HG02885 (cell line): ENCODE results near the gene SLC35F4.

Experiments used
- ATAC-seq: cut with Tn5 transposase; IDR thresholded peaks from one replicate; pipeline ENCODE4 v1.9.1; 2021; ENCODE audit warnings: mild to moderate bottlenecking; ENCODE audit not compliant: unreplicated experiment, poor library complexity

SLC35F4 gene

DNA sequence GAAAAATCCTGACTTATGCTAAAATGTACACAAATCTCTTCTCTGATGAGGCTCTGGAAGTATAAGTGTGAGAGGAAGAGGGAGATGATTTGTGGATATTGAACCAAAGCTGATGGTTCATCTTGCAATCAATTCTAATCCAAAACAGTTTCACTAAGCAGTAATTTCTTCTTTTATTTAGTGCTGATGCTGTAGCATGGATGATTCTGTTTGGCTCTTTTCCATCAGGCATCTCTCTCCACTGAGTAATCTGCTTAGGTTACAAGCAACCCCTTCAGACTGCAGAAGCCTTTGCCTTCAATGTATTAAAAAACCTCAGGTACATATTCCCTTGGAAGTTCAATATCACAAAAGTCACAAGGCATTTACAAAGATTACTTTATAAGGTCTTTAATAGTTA lies 213.1 kb downstream of the SLC35F4 start:
- ATAC-seq = no peak

DNA sequence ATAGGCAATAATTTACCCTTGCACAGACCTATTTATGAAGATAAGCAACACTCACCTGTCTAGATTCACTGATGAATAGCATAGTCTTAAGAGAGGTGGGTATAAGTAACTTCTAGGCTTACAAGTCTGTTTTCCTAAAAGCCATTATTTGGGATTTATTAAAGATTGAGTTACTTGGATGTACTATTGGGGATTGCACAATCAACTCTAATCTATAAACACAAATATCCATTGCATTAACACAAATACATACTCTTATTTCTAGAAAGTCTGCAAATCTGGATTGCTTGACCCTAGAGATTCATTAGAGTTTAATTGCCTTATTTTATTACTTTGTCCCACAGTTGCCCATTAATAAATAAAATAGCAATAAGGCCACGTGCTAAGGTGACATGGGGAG lies 224.1 kb downstream of the SLC35F4 start:
- ATAC-seq = no peak

DNA sequence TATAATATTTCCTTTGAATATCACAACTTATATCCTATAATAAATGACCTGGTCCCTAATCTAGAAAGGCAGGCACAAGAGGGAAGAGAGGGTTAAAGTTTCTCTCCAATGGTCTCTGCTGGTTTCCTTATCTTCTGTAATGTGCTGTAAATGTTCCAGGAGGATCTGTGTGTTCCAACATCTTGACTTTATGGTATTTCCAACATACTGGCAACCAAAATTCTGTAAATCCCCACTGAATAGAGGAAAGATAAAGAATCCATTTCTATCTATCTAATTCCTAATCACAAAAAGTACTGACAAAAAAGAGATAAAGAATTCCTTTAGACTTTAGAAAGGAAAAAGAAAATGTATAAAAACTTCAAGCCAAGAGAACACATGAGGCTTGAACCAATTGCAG lies 225.9 kb downstream of the SLC35F4 start:
- no peak for ATAC-seq

DNA sequence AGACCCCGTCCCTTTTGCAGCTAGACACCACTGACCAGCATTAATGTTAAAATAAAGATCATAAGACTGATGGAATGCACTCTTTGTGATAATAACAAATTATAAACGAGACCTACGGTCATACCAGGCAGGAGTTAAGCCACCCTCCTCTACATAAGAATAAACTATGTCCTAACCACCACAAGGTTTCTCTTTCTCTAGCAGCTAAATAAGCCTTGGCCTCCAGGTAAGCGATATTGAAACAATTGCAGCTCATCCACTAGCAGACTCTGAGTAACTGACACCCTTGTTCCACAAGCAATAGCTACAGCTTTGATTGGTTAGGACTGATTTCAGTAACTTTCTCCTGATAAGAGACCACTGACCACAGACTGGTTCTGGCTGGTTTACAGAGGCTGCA lies 228.0 kb downstream of the SLC35F4 start:
- no peak for ATAC-seq

DNA sequence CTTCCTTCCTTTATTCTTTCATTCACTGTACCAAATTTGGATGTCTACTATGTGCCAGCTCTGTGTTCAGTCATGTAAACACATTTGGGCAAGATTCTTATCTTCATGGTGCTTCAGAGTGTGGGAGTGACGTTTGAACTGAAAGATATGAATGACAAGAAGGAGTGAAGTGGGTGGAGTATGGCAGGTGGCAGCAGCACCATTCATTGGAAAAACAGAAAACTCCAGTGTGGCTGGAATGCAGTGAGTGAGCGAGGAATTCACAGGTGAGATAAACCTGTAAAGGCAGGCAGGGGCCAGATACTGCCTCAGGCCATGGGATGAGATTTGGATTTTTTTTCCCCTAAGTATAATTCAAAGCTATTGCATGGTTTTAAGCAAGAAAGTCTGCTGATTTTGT lies 231.6 kb downstream of the SLC35F4 start:
- ATAC-seq = no peak

DNA sequence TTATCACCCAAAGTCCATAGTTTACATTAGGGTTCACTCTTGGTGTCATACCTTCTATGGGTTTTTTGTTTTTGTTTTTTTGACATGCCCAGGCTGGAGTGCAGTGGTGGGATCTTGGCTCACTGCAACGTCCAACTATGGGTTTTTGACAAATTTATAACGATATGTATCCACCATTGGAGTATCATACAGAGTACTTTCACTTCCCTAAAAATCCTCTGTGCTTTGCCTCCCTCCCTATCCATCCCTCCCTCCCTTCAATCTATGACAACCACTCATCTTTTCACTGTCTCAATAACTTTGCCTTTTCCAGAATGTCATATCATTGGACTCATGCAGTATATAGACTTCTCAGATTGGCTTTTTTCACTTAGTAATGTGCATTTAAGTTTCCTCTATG lies 233.2 kb downstream of the SLC35F4 start:
- no peak for ATAC-seq

DNA sequence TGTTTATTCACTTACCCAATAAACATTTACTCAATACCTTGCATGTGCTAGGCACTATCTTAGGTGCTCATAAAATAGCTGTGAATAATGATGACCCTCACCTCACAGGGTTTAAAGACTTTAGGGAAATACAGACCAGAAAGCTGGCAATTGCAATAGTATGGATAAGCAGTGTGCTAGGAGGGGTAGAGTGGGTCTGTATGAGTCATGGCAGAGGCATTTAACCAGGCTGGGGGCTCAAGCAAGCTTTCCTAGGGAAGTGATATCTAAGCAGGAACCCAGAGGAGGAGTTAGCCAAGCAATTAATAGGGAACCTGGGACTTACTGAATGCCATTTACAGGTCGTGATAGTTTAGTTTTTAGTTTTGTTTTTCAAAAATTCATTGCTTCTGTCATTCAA lies 248.4 kb downstream of the SLC35F4 start:
- ATAC-seq = no peak

DNA sequence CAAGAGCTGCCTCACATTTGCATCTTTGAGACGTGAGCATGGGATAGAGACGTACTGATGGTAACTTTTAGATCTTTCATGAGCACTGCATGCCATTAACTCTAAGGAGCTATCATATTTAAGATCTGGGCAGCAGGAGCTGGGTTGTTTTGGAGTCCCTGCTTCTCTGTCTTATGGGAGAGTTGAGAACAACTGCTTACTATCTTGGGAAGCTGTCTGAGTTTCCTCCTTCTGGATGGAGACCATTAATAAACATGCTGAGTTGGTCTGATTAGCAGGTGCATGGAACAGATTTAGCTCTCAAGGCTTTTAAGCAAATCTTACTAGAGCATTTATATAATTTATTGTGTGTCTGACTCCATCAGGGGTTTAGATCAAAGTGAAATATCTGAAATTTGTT lies 252.9 kb downstream of the SLC35F4 start:
- ATAC-seq = no peak

DNA sequence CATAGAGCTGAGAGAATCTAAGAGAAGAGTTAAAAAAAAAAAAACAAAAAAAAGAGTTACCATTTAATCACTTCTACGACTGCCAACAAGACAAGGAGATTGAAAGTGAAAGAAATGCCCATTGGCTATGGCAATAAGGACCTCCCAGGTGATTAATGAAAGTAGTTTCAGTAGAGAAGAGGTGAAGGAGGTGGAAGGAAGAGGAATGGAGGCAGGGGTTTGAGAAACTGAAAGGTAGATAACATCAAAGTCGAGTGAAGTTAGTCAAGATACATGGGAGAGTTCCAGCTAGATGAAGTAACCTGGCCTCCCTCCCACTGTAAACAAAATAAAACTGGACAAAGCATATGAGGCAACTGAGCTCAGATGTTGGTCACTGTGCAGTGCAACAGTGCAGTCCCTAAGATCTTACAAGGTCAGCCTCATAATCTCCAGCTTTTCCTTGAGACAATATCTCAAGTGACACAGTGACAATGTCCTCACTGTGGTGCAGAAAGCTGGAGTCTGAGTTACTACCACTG lies 254.3 kb downstream of the SLC35F4 start:
- no peak for ATAC-seq

DNA sequence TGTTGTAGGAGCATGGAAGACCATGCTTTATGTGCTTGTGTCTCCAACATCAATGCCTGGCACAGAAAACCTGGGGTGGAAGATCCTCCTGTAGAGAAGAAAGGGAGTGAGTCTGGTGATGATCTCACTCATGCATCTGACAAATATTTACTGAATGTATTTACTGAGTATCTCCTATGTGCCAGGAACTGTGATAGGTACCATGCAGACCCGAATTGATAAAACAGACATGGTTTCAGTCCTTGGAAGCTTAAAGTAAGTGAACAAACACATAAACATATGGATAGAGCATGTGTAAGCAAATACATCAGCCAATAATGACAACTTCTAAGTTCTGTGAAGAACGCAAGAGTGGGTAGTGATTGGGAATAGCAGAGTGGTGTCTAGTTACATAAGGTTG lies 255.3 kb downstream of the SLC35F4 start:
- no peak for ATAC-seq

DNA sequence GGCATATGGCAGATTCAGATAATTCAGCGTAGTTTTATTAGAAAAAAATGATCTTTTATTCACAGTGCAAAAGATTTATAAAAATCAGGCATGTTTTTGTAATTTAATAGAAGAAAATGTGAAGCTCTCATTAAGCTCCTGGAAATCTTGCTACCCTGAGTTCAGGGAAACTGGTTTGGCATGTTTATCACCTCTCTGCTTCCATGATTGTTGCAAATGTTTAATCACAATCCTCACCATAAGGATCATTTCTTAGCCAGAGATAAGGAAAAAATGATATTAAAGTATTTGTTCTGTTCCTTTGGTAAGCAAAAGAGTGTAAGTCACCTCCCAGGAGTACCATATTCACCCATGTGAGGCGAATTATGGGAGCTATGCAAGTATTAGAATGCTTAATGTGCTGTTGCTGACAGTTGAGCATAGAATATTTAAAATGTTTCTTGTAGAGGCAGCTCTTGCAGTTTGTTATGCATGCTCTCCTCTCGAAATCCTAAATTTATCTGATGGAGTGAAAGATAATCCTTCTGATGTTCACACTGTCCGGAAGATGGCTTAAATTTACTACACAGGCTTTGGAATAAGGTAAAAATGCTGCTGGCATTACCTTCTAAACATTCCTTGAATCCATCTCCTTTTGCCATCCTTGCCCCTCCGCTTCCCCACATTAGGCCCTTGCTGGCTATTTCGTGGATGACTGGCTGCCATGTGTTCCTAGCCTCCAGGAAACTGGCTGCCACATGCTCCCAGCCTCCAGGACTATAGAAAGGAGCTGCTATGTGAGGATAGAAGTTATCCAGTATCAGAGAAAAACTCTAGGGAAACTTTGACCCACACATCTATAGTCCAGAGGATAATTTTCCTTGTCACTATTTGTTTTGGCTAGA lies 256.5 kb downstream of the SLC35F4 start:
- ATAC-seq = no peak

DNA sequence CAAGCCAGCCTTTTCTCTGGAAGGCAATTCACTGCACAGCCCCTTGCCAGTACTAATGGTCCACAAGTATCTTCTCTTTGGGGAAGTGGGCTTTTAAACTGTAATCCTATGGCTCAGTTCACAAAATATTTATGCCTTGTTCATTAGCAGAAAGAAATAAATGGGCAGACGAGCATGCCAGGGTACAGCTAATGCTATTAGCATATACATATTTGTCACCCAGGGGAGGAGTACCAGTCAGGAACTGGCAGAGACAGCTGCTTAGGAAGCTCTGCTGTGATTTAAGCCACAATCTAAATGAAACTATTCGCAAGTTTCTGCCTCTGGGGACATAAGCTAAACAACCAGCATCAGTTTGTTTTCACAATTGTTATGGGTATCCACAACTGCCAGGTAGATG lies 258.8 kb downstream of the SLC35F4 start:
- ATAC-seq = no peak

DNA sequence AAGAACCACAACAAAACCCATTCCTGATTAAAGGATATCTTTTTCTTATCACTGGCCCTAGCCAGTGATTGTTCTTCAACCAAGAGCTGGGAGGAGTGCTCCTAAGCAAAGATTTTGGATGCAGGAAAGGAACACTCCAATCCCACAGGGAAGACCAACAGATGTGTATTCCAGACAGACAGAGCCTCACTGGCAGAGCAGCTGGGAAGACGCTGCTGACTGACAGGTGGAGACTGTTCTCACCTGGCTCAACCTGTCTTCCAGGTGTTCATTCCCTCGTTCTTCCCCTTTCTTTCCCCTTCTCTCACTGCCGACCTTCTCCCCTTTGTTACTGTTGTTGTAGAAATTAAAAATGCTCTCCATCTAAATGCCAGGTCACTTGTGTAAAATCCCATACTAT lies 282.5 kb downstream of the SLC35F4 start:
- no peak for ATAC-seq

DNA sequence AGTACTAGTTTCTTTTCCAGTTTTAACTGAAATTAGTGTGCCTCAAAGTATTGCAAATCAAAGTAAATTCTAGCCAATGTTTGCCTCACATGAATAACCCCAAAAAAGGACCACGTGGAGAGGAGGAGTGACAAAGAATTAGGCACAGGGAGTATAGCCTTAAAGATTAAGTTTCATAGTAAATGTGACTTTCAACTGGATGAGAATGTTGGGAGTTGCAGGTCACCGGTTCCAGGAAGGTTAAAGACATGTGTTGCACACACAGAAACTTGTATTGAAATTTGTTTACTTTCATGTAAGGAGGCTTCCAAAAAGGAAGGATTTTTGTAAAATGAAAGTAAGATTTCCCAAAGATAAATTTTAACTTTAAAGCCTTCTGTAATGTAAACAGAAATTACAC lies 283.1 kb downstream of the SLC35F4 start:
- no peak for ATAC-seq

DNA sequence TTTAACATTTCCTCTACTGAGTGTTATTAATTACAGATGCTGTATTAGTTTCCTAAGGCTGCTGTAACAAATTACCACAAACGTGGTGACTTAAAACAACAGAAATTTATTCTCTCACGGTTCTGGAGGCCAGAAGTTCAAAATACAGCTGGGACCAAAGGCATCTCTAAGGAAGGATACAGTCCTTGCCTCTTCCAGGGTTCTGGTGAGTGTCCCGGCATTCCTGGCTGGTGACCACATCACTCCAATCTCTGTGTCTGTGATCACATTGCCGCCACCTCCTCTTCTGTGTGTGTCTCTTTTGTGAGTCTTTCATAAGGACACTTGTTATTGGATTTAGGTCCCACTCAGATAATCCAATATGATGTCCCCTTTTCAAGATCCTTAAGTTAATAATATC lies 287.1 kb downstream of the SLC35F4 start:
- no peak for ATAC-seq

DNA sequence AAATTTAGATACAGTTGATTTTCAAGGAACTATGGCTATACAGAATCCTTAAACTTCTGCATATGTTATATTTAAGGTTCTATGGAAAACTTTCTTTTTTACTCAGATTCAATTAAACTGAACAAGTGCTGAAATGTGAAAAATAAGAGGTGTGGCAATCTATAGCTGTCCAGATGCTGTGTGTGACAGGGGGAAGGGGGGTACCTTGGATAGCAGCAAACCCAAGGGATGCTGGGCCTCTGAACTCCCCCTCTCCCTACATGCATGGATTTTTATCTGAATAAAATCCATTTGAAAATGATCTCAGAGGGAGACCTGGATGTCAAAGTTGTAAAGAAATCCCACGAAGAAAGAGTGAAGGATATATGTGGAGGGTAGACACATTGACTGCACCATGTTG lies 289.4 kb downstream of the SLC35F4 start:
- ATAC-seq = no peak

DNA sequence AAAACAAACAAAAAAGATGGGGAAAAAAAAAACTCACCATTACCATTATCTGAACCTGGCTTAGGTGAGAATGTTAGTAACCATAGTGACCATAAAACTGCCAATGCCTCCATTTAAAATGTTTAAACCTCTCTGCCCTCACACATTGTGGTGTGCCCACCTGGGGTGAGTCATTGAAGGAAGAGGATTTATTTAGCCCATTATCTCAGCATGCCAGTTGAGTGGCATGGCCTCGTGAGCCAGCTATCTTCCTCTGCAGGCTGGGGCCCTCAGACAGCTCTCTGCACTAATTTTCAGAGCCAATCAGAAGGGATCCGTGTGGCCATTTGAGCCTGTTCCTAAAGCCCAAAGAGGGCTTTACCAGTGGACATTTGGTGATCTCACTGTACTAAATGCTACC lies 290.4 kb downstream of the SLC35F4 start:
- no peak for ATAC-seq

DNA sequence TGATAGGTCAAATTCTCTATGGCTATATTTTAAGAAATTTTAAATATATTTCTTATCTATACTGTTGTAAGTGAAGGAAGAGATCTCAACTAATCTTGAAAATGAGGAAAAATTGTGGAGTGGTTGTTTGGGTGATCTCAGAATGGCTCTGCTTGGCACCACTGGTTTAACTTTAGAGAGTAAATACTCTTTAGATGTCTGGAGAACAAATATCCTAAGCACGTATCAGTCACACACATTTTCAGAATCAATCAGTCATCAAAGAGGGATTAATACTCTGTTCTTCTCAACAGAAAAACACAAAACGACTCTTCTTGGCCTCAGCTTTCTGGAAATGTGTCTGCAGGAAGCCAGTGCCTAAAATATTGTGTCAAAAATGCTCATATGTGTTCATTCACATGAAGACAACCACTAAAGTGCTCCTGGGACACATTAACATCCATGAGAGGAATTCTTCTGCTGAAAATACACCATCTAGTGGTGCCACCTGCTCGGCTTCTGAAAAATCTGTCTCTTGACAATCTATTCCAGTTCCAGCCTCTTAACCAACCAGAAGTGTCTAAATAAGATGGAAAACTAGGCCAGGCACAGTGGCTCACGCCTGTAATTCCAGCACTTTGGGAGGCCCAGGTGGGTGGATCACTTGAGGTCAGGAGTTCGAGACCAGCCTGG lies 291.1 kb downstream of the SLC35F4 start:
- ATAC-seq = no peak

DNA sequence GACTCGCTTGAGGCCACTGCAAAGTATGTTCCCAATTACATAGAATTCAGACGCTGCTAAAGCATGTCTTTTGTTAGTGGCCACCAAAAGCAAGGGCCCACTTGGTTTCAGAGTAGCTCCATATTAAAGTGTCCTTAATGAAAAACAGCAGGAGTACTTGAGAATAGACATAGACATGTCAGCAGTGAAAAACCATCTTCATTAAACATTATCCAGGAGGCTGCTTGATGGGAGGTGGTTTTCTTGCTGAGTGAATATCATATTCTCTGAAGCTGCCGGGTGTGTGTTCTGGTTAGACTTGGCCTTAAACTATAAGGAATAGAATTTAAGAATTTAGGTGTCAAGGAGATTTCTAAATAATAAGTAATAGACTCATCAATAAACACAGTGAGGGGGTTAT lies 292.7 kb downstream of the SLC35F4 start:
- ATAC-seq = no peak

DNA sequence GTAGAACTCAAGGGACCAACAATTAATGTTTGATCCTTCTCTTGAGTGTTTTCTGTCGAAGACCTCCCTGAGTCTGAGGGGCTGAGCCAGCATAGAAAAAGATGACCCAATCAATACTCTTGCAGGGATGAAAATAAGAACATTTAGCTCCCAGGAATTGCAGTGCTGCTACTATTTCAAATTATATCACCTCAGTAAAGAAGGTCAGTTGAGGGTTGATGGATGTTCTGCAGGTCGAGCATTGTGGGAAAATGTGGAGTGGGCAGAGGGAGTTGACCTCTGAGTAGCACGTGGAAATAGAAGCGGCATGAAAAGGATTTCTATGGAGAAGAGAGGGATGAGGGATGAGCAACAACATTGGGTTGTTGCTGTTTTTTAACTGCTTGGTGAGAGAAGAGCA lies 297.3 kb downstream of the SLC35F4 start:
- no peak for ATAC-seq

DNA sequence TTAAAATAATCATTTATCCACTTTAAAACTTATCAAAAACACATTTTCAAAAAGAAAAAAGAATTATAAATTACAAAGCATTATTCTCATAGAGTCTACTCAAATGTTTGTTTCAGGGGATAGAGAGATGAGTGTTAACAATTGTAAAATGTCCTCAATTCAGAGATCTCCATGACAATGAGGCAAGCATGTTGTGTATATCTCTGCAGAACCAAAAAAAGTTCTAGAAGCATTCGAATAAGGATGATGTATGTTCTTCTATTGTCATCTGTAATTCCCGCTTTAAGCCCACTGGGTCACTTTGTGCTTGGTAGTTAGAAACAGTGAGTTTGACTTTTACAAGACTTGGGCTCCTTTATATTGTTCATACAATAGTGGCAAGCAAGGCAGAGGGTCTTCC lies 298.7 kb downstream of the SLC35F4 start:
- no peak for ATAC-seq

DNA sequence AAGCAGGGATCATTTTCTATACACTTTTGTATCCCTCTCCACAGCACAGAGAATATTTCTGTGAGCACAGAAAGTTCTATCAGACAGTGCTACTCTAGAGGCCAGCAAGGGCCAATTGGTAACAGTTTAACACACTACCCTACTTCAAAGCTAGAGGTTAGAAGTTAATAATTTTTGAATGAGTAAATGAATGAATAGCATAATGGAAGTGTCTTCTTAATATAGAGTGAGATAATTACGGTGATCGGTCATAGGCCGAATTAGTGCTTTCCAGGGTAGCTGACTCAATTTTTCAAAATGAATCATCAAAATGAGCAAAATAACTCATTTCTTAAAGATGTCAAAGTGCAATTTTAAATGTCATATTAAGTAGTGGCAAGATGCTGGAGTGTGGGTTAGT lies 305.2 kb downstream of the SLC35F4 start:
- ATAC-seq = peak; percentile 38
